ENCODE measurements around the gene CBY3.

DNA sequence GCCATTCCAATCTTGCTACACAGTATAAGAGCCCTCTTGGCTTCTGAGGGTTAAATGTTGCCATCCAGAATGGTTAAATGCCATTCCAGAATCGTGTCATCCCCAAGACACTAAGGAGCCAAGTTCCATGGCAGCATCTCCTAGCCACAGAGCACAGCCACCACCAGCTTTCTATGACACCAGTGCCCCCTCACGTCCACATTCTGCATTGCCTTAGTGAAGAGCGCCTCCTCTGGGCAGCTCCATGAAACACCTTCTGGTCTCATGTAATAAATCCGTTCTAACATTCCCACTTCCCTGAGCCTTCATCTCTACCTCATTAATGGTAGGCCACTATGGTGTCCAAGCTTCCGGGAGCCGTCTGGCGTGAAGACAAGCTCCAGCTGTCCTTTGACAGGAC is 12.4 kb downstream of the CBY3 start:
- TF ChIP-seq, protein P1, sequence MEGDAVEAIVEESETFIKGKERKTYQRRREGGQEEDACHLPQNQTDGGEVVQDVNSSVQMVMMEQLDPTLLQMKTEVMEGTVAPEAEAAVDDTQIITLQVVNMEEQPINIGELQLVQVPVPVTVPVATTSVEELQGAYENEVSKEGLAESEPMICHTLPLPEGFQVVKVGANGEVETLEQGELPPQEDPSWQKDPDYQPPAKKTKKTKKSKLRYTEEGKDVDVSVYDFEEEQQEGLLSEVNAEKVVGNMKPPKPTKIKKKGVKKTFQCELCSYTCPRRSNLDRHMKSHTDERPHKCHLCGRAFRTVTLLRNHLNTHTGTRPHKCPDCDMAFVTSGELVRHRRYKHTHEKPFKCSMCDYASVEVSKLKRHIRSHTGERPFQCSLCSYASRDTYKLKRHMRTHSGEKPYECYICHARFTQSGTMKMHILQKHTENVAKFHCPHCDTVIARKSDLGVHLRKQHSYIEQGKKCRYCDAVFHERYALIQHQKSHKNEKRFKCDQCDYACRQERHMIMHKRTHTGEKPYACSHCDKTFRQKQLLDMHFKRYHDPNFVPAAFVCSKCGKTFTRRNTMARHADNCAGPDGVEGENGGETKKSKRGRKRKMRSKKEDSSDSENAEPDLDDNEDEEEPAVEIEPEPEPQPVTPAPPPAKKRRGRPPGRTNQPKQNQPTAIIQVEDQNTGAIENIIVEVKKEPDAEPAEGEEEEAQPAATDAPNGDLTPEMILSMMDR (conservative IDR thresholded peaks at IDR 0.05; ENCODE audit: low read depth, low read length), result peak; percentile 99
- TF ChIP-seq CHD1 (IDR thresholded peaks at IDR 0.05; ENCODE audit: low read depth, low read length) (no peak), RAD21 (IDR thresholded peaks at IDR 0.05; ENCODE audit: low read length) (peak; percentile 75), MAZ (IDR thresholded peaks at IDR 0.05; ENCODE audit: borderline replicate concordance, low read depth, low read length) (no peak), POLR2A (IDR thresholded peaks at IDR 0.05; ENCODE audit: low read depth, low read length) (no peak), MXI1 (IDR thresholded peaks at IDR 0.05; ENCODE audit: borderline replicate concordance, low read depth, low read length) (no peak), RFX5 (IDR thresholded peaks at IDR 0.05; ENCODE audit: low read depth, low read length) (no peak)
- TF ChIP-seq, protein P2, sequence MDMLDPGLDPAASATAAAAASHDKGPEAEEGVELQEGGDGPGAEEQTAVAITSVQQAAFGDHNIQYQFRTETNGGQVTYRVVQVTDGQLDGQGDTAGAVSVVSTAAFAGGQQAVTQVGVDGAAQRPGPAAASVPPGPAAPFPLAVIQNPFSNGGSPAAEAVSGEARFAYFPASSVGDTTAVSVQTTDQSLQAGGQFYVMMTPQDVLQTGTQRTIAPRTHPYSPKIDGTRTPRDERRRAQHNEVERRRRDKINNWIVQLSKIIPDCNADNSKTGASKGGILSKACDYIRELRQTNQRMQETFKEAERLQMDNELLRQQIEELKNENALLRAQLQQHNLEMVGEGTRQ (IDR thresholded peaks at IDR 0.05; ENCODE audit: low read depth, low read length), result no peak
